MM.1S (cell line): ENCODE measurements around the gene ID3.

Experiments
- DNase-seq: peaks from one replicate; pipeline ENCODE4 v3.0.0-alpha.2; 2015
- H2AFZ ChIP-seq: fragments of 300-600 bp; sonication (generic); 2 replicates; pipeline ENCODE4 v1.6.0; 2016; ENCODE audit warnings: antibody characterized with exemption, low read length
- H3F3A ChIP-seq: fragments of 300-600 bp; sonication (generic); 2 replicates; pipeline ENCODE4 v1.6.1; 2016; ENCODE audit warnings: mild to moderate bottlenecking, antibody characterized with exemption, low read length, moderate library complexity, mixed read lengths; ENCODE audit not compliant: insufficient read depth
- H3K27ac ChIP-seq: fragments of 300-600 bp; sonication (generic); 2 replicates; pipeline ENCODE4 v1.5.1; 2016; ENCODE audit warnings: mild to moderate bottlenecking, low read length
- H3K27me3 ChIP-seq: fragments of 300-600 bp; sonication (generic); replicated peaks from 2 replicates; pipeline ENCODE4 v1.6.0; 2016; ENCODE audit warnings: low read length; ENCODE audit not compliant: insufficient read depth
- H3K36me3 ChIP-seq: fragments of 300-600 bp; sonication (generic); replicated peaks from 2 replicates; pipeline ENCODE4 v1.6.1; 2016; ENCODE audit warnings: mild to moderate bottlenecking, low read length, mixed read lengths; ENCODE audit not compliant: insufficient read depth
- H3K4me1 ChIP-seq: fragments of 300-600 bp; sonication (generic); 2 replicates; pipeline ENCODE4 v1.6.1; 2016; ENCODE audit warnings: low read length, mixed read lengths
- H3K4me2 ChIP-seq: fragments of 300-600 bp; sonication (generic); 2 replicates; pipeline ENCODE4 v1.6.0; 2016; ENCODE audit warnings: low read depth, low read length
- H3K4me3 ChIP-seq: fragments of 300-600 bp; sonication (generic); 2 replicates; pipeline ENCODE4 v1.5.1; 2016; ENCODE audit warnings: low read length, mixed read lengths
- H3K79me2 ChIP-seq: fragments of 300-600 bp; sonication (generic); 2 replicates; pipeline ENCODE4 v1.6.1; 2016; ENCODE audit warnings: mixed run types, low read length, mixed read lengths
- H3K9ac ChIP-seq: fragments of 300-600 bp; sonication (generic); 2 replicates; pipeline ENCODE4 v1.6.1; 2016; ENCODE audit warnings: low read length, mixed read lengths
- H3K9me2 ChIP-seq: fragments of 300-600 bp; sonication (generic); replicated peaks from 2 replicates; pipeline ENCODE4 v1.6.1; 2016; ENCODE audit warnings: mild to moderate bottlenecking, low read length, mixed read lengths; ENCODE audit not compliant: insufficient read depth
- H3K9me3 ChIP-seq: fragments of 300-600 bp; sonication (generic); replicated peaks from 2 replicates; pipeline ENCODE4 v1.6.1; 2016; ENCODE audit warnings: mild to moderate bottlenecking, low read length, mixed read lengths; ENCODE audit not compliant: insufficient read depth
- H4K20me1 ChIP-seq: fragments of 300-600 bp; sonication (generic); 2 replicates; pipeline ENCODE4 v1.6.1; 2016; ENCODE audit warnings: mild to moderate bottlenecking, low read length, moderate library complexity, mixed read lengths; ENCODE audit not compliant: insufficient read depth
- CTCF ChIP-seq: fragments of 300-600 bp; sonication (generic); IDR thresholded peaks from 2 replicates; pipeline ENCODE4 v1.5.1; 2016; ENCODE audit warnings: antibody characterized with exemption, low read length, mixed read lengths
- EZH2 ChIP-seq: fragments of 300-600 bp; sonication (generic); optimal IDR thresholded peaks from 2 replicates; pipeline ENCODE3; 2017; ENCODE audit warnings: low read depth, mild to moderate bottlenecking, antibody characterized with exemption, low read length, mixed read lengths
- EZH2phosphoT487 ChIP-seq: fragments of 300-600 bp; sonication (generic); IDR thresholded peaks from 2 replicates; pipeline ENCODE4 v1.6.1; 2018; ENCODE audit warnings: antibody characterized with exemption, low read length

The ID3 gene

GRCh38 chr1:23524716-23525401 is 34.4 kb downstream of the ID3 start:
- Histone ChIP-seq H3K27ac (peak overlapping the region; percentile 95), H3K36me3 (peaks cover 12% of the 10 kb centered on the region), H3K4me1 (peaks cover 45% of the 10 kb centered on the region), H3K79me2 (peaks cover 80% of the 10 kb centered on the region), H4K20me1 (no peaks in the 10 kb centered on the region), H3K9me3 (no peaks in the 10 kb centered on the region), H3K4me3 (peak overlapping the region; percentile 95), H3F3A (peaks cover 56% of the 10 kb centered on the region), H3K9ac (peak overlapping the region; percentile 98), H3K27me3 (no peaks in the 10 kb centered on the region), H3K4me2 (peak overlapping the region; percentile 74), H2AFZ (no peak overlapping the region), H3K9me2 (no peaks in the 10 kb centered on the region)
- no peak for TF ChIP-seq CTCF
- TF ChIP-seq EZH2: no peak
- no peak for TF ChIP-seq EZH2phosphoT487
- DNase-seq: peak; percentile 91

GRCh38 chr1:23524163-23524562 is 35.1 kb downstream of the ID3 start:
- Histone ChIP-seq H3K9me3 (no peaks in the 10 kb centered on the region), H3F3A (peaks cover 49% of the 10 kb centered on the region), H3K4me2 (peak overlapping the region; percentile 74), H3K79me2 (peaks cover 78% of the 10 kb centered on the region), H3K9ac (peak overlapping the region; percentile 98; the same call in 1 of the 2 replicates), H2AFZ (no peak overlapping the region), H3K36me3 (peaks cover 15% of the 10 kb centered on the region), H3K27me3 (no peaks in the 10 kb centered on the region), H3K4me1 (peaks cover 45% of the 10 kb centered on the region), H3K4me3 (peak overlapping the region; percentile 44), H4K20me1 (no peaks in the 10 kb centered on the region), H3K27ac (peak overlapping the region; percentile 95; the same call in 1 of the 2 replicates), H3K9me2 (no peaks in the 10 kb centered on the region)
- no peak for DNase-seq
- TF ChIP-seq EZH2 (no peak), EZH2phosphoT487 (no peak), CTCF (no peak)

DNA sequence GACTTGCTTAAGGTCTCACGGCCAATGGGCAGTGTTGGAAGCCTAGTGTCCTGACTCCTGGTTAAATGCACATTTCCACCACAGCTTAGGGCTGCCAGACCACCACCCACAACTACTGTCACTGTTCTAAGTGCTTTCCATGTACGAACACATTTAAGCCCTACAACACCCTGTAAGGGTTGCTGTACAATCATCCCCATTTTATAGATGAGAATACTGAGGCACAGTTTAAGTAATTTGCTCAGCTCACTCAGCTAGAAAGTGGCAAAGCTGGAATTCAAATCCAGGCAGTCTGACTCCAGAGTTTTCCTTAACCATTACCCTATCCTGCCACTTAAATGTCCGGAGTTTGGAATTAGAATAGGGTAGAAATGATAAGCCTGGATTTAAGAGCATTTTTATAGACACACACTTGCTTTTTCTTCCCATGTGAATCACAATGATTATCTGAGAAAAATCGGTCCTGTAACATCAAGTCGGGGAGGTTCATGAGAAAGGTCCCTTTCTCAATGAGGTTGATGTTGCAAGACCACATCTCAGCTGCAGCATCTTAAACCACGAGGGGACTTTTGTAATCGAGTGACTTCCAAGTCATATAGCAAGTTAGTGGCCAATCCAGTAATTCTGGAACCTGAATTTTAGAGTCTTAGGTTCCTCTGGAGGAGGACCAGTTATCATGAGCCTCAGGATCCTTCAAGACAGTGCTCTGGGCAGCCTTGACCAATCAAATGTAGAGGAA is 36.9 kb downstream of the ID3 start:
- H3K27me3 ChIP-seq: no peaks in the 10 kb centered on the region
- peaks cover 81% of the 10 kb centered on the region for H3K79me2 ChIP-seq
- no peak overlapping the region for H2AFZ ChIP-seq
- no peak overlapping the region for H3K9ac ChIP-seq
- H3K9me3 ChIP-seq: no peaks in the 10 kb centered on the region
- H3K4me1 ChIP-seq: peaks cover 34% of the 10 kb centered on the region
- H3K4me3 ChIP-seq: no peak overlapping the region
- peaks cover 28% of the 10 kb centered on the region for H3K36me3 ChIP-seq
- no peak for DNase-seq
- H3K9me2 ChIP-seq: no peaks in the 10 kb centered on the region
- TF ChIP-seq CTCF: no peak
- TF ChIP-seq EZH2phosphoT487: no peak
- TF ChIP-seq EZH2: no peak
- H3K4me2 ChIP-seq: no peak overlapping the region
- no peak overlapping the region for H3K27ac ChIP-seq
- H4K20me1 ChIP-seq: no peaks in the 10 kb centered on the region
- H3F3A ChIP-seq: peaks cover 32% of the 10 kb centered on the region
